Nephron progenitor cell (in vitro differentiated cells): ENCODE data around the gene FBXO36.

ENCODE experiments used
- DNase-seq: peaks from one replicate; pipeline ENCODE4 v3.0.0; 2021
- H3K27ac Mint-ChIP-seq: 2 replicates; pipeline ENCODE4 v1.8.0; 2021; ENCODE audit warnings: mild to moderate bottlenecking, moderate library complexity, mixed read lengths
- H3K27me3 Mint-ChIP-seq: 2 replicates; pipeline ENCODE4 v1.8.0; 2021; ENCODE audit warnings: mild to moderate bottlenecking, low read depth, mixed read lengths; ENCODE audit not compliant: poor library complexity
- H3K36me3 Mint-ChIP-seq: 2 replicates; pipeline ENCODE4 v1.8.0; 2021; ENCODE audit warnings: low read depth, mixed read lengths
- H3K4me1 Mint-ChIP-seq: 2 replicates; pipeline ENCODE4 v1.8.0; 2021; ENCODE audit warnings: mixed read lengths
- H3K4me3 Mint-ChIP-seq: 2 replicates; pipeline ENCODE4 v1.8.0; 2021; ENCODE audit warnings: mild to moderate bottlenecking, moderate library complexity, mixed read lengths
- H3K9me3 Mint-ChIP-seq: 2 replicates; pipeline ENCODE4 v1.8.0; 2021; ENCODE audit warnings: mild to moderate bottlenecking, moderate library complexity, mixed read lengths
- CTCF ChIP-seq: fragments of 200-600 bp; sonication (generic); IDR thresholded peaks from 2 replicates; pipeline ENCODE4 v1.5.0; 2021; ENCODE audit warnings: antibody characterized with exemption

Gene FBXO36

GRCh38 chr2:229927817-229928321, 5.6 kb downstream of the FBXO36 start:
- Mint-ChIP-seq H3K4me3 (no peak overlapping the region), H3K4me1 (peaks cover 10% of the 10 kb centered on the region), H3K27ac (no peak overlapping the region), H3K36me3 (peaks cover 14% of the 10 kb centered on the region), H3K9me3 (no peaks in the 10 kb centered on the region), H3K27me3 (no peaks in the 10 kb centered on the region)
- DNase-seq = no peak
- no peak for TF ChIP-seq CTCF

- no peak for TF ChIP-seq CTCF
- Mint-ChIP-seq H3K27me3 (no peaks in the 10 kb centered on the region), H3K9me3 (peaks cover 7% of the 10 kb centered on the region), H3K4me3 (no peak overlapping the region), H3K27ac (no peak overlapping the region), H3K4me1 (no peaks in the 10 kb centered on the region), H3K36me3 (peaks cover 20% of the 10 kb centered on the region)
- DNase-seq = no peak
Observed at GRCh38 chr2:229930656-229931055, 8.4 kb downstream of the FBXO36 start.

GRCh38 chr2:229931241-229931640, 8.9 kb downstream of the FBXO36 start:
- Mint-ChIP-seq H3K36me3 (peaks cover 25% of the 10 kb centered on the region), H3K27me3 (no peaks in the 10 kb centered on the region), H3K4me1 (no peaks in the 10 kb centered on the region), H3K4me3 (no peak overlapping the region), H3K9me3 (peaks cover 13% of the 10 kb centered on the region), H3K27ac (no peak overlapping the region)
- no peak for DNase-seq
- no peak for TF ChIP-seq CTCF

- DNase-seq = no peak
- peaks cover 57% of the 10 kb centered on the region for H3K36me3 Mint-ChIP-seq
- no peak overlapping the region for H3K27ac Mint-ChIP-seq
- no peak for TF ChIP-seq CTCF
- no peak overlapping the region for H3K4me3 Mint-ChIP-seq
- H3K4me1 Mint-ChIP-seq = no peaks in the 10 kb centered on the region
- H3K27me3 Mint-ChIP-seq = no peaks in the 10 kb centered on the region
- peaks cover 20% of the 10 kb centered on the region for H3K9me3 Mint-ChIP-seq
Observed at GRCh38 chr2:229937537-229937936, 15.2 kb downstream of the FBXO36 start.

GRCh38 chr2:229942671-229943070, 20.4 kb downstream of the FBXO36 start:
- no peak overlapping the region for H3K4me3 Mint-ChIP-seq
- peaks cover 11% of the 10 kb centered on the region for H3K4me1 Mint-ChIP-seq
- TF ChIP-seq CTCF = no peak
- no peak overlapping the region for H3K27ac Mint-ChIP-seq
- no peak for DNase-seq
- H3K9me3 Mint-ChIP-seq = peaks cover 3% of the 10 kb centered on the region
- H3K27me3 Mint-ChIP-seq = peaks cover 3% of the 10 kb centered on the region
- H3K36me3 Mint-ChIP-seq = peaks cover 33% of the 10 kb centered on the region

GRCh38 chr2:229943171-229943570, 20.9 kb downstream of the FBXO36 start:
- no peak for DNase-seq
- Mint-ChIP-seq H3K4me3 (no peak overlapping the region), H3K36me3 (peaks cover 30% of the 10 kb centered on the region), H3K27ac (no peak overlapping the region), H3K4me1 (peaks cover 11% of the 10 kb centered on the region), H3K27me3 (peaks cover 3% of the 10 kb centered on the region), H3K9me3 (no peaks in the 10 kb centered on the region)
- TF ChIP-seq CTCF = no peak
